ENCODE data around the gene SYCN. TPM values are rescaled to one million over a fixed set of nuclear protein-coding genes. Genes with fewer than 3 reads are reported as not detected.
"Not testable (repeated sequence)": the region's sequence is repeated elsewhere in the genome, so short reads cannot be mapped to it uniquely, and the experiment has no call there.

Gene SYCN
- total and polyA plus RNA-seq, 4 donors: 1.6 TPM; not detected in 3

GRCh38 chr19:39246951-39247669 lies 43.0 kb upstream of the SYCN start:
- intact Hi-C loops (cut with DNase I): no loop called here
- H3K4me1 ChIP-seq (ENCODE audit: control insufficient read depth in 1 of 2, insufficient read depth in 2 of 2, low read length in 2 of 2): no peaks in the 10 kb centered on the region
- ATAC-seq (ENCODE audit: low FRiP score) (peak; percentile 22), DNase-seq (no peak)
- H3K9me3 ChIP-seq (ENCODE audit: control insufficient read depth, low read length): no peaks in the 10 kb centered on the region
- no peaks in the 10 kb centered on the region for H3K27me3 ChIP-seq (ENCODE audit: control insufficient read depth in 1 of 2, insufficient read depth in 2 of 2, low read length in 1 of 2)
- no peak overlapping the region for H3K27ac ChIP-seq (ENCODE audit: low read depth in 1 of 2, low read length in 2 of 2)
- WGBS, 2 donors: 12 to 13% methylated on average over 36 to 42 of the region's 42 CpGs
- no peak overlapping the region for H3K4me3 ChIP-seq (ENCODE audit: low read length in 2 of 2)
- H3K36me3 ChIP-seq (ENCODE audit: control insufficient read depth in 1 of 2, insufficient read depth in 2 of 2, low read length in 1 of 2): no peaks in the 10 kb centered on the region

- no CpG with 5 or more reads among the region's 1 CpG for WGBS, 2 donors
- H3K27me3 ChIP-seq (ENCODE audit: control insufficient read depth in 1 of 2, insufficient read depth in 2 of 2, low read length in 1 of 2); intact Hi-C loops (cut with DNase I): not testable (repeated sequence)
Observed at GRCh38 chr19:39245166-39245565, 41.1 kb upstream of the SYCN start.

DNA sequence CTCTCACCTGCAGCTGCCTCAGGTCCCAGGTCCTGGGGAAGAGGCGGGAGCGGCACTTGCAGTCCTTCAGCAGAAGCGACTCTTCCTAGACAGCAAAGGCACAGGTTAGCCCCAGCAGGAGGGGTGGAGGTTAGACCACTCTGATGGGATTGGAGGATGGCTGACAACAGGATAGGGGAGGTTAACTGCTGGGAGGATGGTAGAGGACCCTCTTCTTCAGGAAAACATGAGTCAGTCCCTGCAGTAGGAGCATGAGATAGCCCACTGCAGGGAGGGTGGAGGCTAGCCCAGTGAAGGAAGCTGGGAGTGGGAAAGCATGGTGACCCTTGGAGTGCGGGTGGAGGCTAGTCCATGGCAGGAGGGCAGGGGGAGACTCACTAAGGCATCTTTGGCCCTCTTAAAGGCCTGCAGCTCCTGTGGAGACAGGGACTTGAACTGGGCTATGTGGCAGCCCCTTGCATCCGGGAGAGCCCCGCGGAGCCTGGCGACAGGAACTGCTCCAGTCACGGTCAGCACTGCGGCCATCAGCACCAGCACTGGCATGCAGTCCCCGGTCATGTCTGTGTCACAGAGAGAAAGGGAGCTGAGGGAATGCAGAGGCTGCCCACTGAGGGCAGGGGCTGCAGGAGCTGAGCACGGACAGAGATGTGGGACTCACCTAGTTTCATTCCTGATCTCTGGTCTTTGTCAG lies 40.5 kb upstream of the SYCN start, which contains the start of gene IFNL3:
Gene IFNL3, minus strand, starts transcription at position 597 of the 691 bp plus-strand sequence. Its CDS starts 39 bp downstream, at position 558.
- ATAC-seq (ENCODE audit: low FRiP score); DNase-seq; H3K4me1 ChIP-seq (ENCODE audit: control insufficient read depth in 1 of 2, insufficient read depth in 2 of 2, low read length in 2 of 2); H3K27ac ChIP-seq (ENCODE audit: low read depth in 1 of 2, low read length in 2 of 2); intact Hi-C loops (cut with DNase I); H3K9me3 ChIP-seq (ENCODE audit: control insufficient read depth, low read length); H3K27me3 ChIP-seq (ENCODE audit: control insufficient read depth in 1 of 2, insufficient read depth in 2 of 2, low read length in 1 of 2); H3K4me3 ChIP-seq (ENCODE audit: low read length in 2 of 2); H3K36me3 ChIP-seq (ENCODE audit: control insufficient read depth in 1 of 2, insufficient read depth in 2 of 2, low read length in 1 of 2): not testable (repeated sequence)
- WGBS, 2 donors: 77% methylated on average over 7 to 12 of the region's 12 CpGs

More at GRCh38 chr19:39245166-39245565, 41.1 kb upstream of the SYCN start:
- not testable (repeated sequence) for H3K4me3 ChIP-seq (ENCODE audit: low read length in 2 of 2); H3K36me3 ChIP-seq (ENCODE audit: control insufficient read depth in 1 of 2, insufficient read depth in 2 of 2, low read length in 1 of 2); DNase-seq; H3K27ac ChIP-seq (ENCODE audit: low read depth in 1 of 2, low read length in 2 of 2); ATAC-seq (ENCODE audit: low FRiP score); H3K9me3 ChIP-seq (ENCODE audit: control insufficient read depth, low read length); H3K4me1 ChIP-seq (ENCODE audit: control insufficient read depth in 1 of 2, insufficient read depth in 2 of 2, low read length in 2 of 2)

DNA sequence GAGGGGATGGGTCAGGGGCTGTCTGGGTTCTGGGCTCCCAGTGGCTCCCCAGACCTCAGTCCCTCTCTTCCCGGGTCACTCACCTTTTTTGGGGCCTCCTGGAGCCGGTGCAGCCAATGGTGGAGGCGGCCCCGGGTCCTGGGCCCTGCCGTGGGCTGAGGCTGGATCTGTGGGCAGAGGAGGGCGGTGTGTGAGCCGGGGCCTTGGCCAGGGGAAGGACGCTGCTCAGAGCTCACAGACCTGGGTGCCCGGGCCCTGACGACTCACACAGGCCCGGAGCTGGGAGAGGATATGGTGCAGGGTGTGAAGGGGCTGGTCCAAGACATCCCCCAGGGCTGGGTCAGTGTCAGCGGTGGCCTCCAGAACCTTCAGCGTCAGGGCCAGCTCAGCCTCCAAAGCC lies 39.7 kb upstream of the SYCN start:
- ATAC-seq (ENCODE audit: low FRiP score); H3K27ac ChIP-seq (ENCODE audit: low read depth in 1 of 2, low read length in 2 of 2); DNase-seq; intact Hi-C loops (cut with DNase I); H3K4me3 ChIP-seq (ENCODE audit: low read length in 2 of 2); H3K9me3 ChIP-seq (ENCODE audit: control insufficient read depth, low read length); H3K36me3 ChIP-seq (ENCODE audit: control insufficient read depth in 1 of 2, insufficient read depth in 2 of 2, low read length in 1 of 2); H3K27me3 ChIP-seq (ENCODE audit: control insufficient read depth in 1 of 2, insufficient read depth in 2 of 2, low read length in 1 of 2); H3K4me1 ChIP-seq (ENCODE audit: control insufficient read depth in 1 of 2, insufficient read depth in 2 of 2, low read length in 2 of 2): not testable (repeated sequence)
- WGBS, 2 donors: 69 to 77% methylated on average over 8 to 13 of the region's 13 CpGs

- intact Hi-C loops (cut with DNase I): no loop called here
- DNase-seq: no peak
- Histone ChIP-seq H3K4me1 (ENCODE audit: control insufficient read depth in 1 of 2, insufficient read depth in 2 of 2, low read length in 2 of 2) (no peaks in the 10 kb centered on the region), H3K27ac (ENCODE audit: low read depth in 1 of 2, low read length in 2 of 2) (no peak overlapping the region), H3K36me3 (ENCODE audit: control insufficient read depth in 1 of 2, insufficient read depth in 2 of 2, low read length in 1 of 2) (no peaks in the 10 kb centered on the region), H3K4me3 (ENCODE audit: low read length in 2 of 2) (no peak overlapping the region), H3K27me3 (ENCODE audit: control insufficient read depth in 1 of 2, insufficient read depth in 2 of 2, low read length in 1 of 2) (no peaks in the 10 kb centered on the region), H3K9me3 (ENCODE audit: control insufficient read depth, low read length) (no peaks in the 10 kb centered on the region)
- 93 to 94% methylated on average over 7 of the region's 7 CpGs for WGBS, 2 donors
- no peak for ATAC-seq (ENCODE audit: low FRiP score)
Observed at GRCh38 chr19:39240421-39240820, 36.4 kb upstream of the SYCN start.

GRCh38 chr19:39238944-39239343 lies 34.9 kb upstream of the SYCN start:
- Histone ChIP-seq H3K36me3 (ENCODE audit: control insufficient read depth in 1 of 2, insufficient read depth in 2 of 2, low read length in 1 of 2) (no peaks in the 10 kb centered on the region), H3K4me3 (ENCODE audit: low read length in 2 of 2) (no peak overlapping the region), H3K27ac (ENCODE audit: low read depth in 1 of 2, low read length in 2 of 2) (no peak overlapping the region), H3K9me3 (ENCODE audit: control insufficient read depth, low read length) (no peaks in the 10 kb centered on the region), H3K27me3 (ENCODE audit: control insufficient read depth in 1 of 2, insufficient read depth in 2 of 2, low read length in 1 of 2) (no peaks in the 10 kb centered on the region), H3K4me1 (ENCODE audit: control insufficient read depth in 1 of 2, insufficient read depth in 2 of 2, low read length in 2 of 2) (no peaks in the 10 kb centered on the region)
- DNase-seq (no peak), ATAC-seq (ENCODE audit: low FRiP score) (no peak)
- 82 to 87% methylated on average over 6 of the region's 6 CpGs for WGBS, 2 donors
- intact Hi-C loops (cut with DNase I): no loop called here

- H3K9me3 ChIP-seq (ENCODE audit: control insufficient read depth, low read length): no peaks in the 10 kb centered on the region
- no peaks in the 10 kb centered on the region for H3K27me3 ChIP-seq (ENCODE audit: control insufficient read depth in 1 of 2, insufficient read depth in 2 of 2, low read length in 1 of 2)
- no peak overlapping the region for H3K4me3 ChIP-seq (ENCODE audit: low read length in 2 of 2)
- ATAC-seq (ENCODE audit: low FRiP score): no peak
- no peak for DNase-seq
- H3K27ac ChIP-seq (ENCODE audit: low read depth in 1 of 2, low read length in 2 of 2): no peak overlapping the region
- intact Hi-C loops (cut with DNase I): no loop called here
- WGBS, 2 donors: 85 to 87% methylated on average over 6 of the region's 6 CpGs
- no peaks in the 10 kb centered on the region for H3K36me3 ChIP-seq (ENCODE audit: control insufficient read depth in 1 of 2, insufficient read depth in 2 of 2, low read length in 1 of 2)
- H3K4me1 ChIP-seq (ENCODE audit: control insufficient read depth in 1 of 2, insufficient read depth in 2 of 2, low read length in 2 of 2): no peaks in the 10 kb centered on the region
Observed at GRCh38 chr19:39238209-39238608, 34.1 kb upstream of the SYCN start.

DNA sequence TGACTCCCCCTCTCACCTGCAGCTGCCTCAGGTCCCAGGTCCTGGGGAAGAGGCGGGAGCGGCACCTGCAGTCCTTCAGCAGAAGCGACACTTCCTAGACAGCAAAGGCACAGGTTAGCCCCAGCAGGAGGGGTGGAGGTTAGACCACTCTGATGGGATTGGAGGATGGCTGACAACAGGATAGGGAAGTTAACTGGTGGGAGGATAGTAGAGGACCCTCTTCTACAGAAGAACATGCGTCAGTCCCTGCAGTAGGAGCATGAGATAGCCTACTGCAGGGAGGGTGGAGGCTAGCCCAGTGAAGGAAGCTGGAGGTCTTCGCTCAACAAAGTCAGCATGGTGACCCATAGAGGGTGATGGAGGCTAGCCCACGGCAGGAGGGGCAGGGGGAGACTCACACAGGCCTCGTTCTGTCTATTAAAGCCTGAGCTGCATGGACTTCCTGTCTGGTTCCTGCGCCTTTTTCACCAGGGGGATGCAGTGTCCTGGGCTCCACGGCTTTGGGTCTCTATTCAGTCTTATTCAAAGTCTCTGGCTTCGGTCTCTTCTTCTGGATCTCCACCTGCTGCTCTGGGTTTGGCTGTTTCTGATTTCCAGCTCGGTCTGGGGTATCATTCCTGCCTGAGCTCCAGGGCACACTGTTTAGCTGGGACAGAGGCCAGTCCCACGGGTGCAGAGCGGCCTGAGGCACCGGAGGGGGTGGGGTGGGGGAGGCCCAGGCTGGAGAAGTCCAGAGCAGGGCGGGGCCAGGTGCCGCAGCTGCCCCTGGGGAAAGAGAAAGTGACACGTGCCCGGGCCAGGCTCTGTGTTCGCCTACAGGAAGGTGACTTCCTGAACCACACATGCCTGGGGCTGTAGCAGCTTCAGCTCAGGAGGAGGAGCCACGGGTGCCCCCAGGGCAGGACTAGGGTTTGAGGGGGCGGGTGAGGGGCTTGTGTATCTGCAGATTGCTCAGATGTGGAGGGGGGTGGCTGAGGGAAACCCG lies 33.4 kb upstream of the SYCN start:
- H3K9me3 ChIP-seq (ENCODE audit: control insufficient read depth, low read length): no peaks in the 10 kb centered on the region
- no peak overlapping the region for H3K4me3 ChIP-seq (ENCODE audit: low read length in 2 of 2)
- H3K4me1 ChIP-seq (ENCODE audit: control insufficient read depth in 1 of 2, insufficient read depth in 2 of 2, low read length in 2 of 2): no peaks in the 10 kb centered on the region
- intact Hi-C loops (cut with DNase I): no loop called here
- no peaks in the 10 kb centered on the region for H3K36me3 ChIP-seq (ENCODE audit: control insufficient read depth in 1 of 2, insufficient read depth in 2 of 2, low read length in 1 of 2)
- no peak overlapping the region for H3K27ac ChIP-seq (ENCODE audit: low read depth in 1 of 2, low read length in 2 of 2)
- WGBS, 2 donors: 35 to 38% methylated on average over 22 of the region's 22 CpGs
- DNase-seq (no peak), ATAC-seq (ENCODE audit: low FRiP score) (no peak)
- H3K27me3 ChIP-seq (ENCODE audit: control insufficient read depth in 1 of 2, insufficient read depth in 2 of 2, low read length in 1 of 2): no peaks in the 10 kb centered on the region

Data from aorta (tissue), 5 donors.